HG03066 (cell line): ENCODE measurements around the gene SYDE1.
"Not testable (repeated sequence)": the region's sequence is repeated elsewhere in the genome, so short reads cannot be mapped to it uniquely, and the experiment has no call there.

Experiments used
- ATAC-seq: cut with Tn5 transposase; IDR thresholded peaks from one replicate; pipeline ENCODE4 v1.9.1; 2021; ENCODE audit warnings: low read depth; ENCODE audit not compliant: unreplicated experiment

The SYDE1 gene

GRCh38 chr19:15107061-15108010 is at the start of gene SYDE1:
TSS of gene SYDE1 (plus strand) at chr19:15107401. CDS start at chr19:15107434, 33 bp downstream.
- ATAC-seq = no peak

GRCh38 chr19:15062036-15062435 is 45.2 kb upstream of the SYDE1 start:
- ATAC-seq = no peak

GRCh38 chr19:15070386-15070785 is 36.8 kb upstream of the SYDE1 start:
- not testable (repeated sequence) for ATAC-seq

GRCh38 chr19:15072930-15073647 is 34.1 kb upstream of the SYDE1 start:
- ATAC-seq = no peak

GRCh38 chr19:15074371-15074770 is 32.8 kb upstream of the SYDE1 start:
- no peak for ATAC-seq

- no peak for ATAC-seq
Observed at GRCh38 chr19:15075806-15076205, 31.4 kb upstream of the SYDE1 start.

- ATAC-seq = not testable (repeated sequence)
Observed at GRCh38 chr19:15080002-15080401, 27.2 kb upstream of the SYDE1 start.

- no peak for ATAC-seq
Observed at GRCh38 chr19:15081911-15082310, 25.3 kb upstream of the SYDE1 start, which contains the start of gene OR1I1. TSS of gene OR1I1 (plus strand) at chr19:15082211. CDS start at chr19:15087066, 4,855 bp downstream.

GRCh38 chr19:15087182-15087581 is 20.0 kb upstream of the SYDE1 start:
- ATAC-seq = no peak

GRCh38 chr19:15091918-15092753 is 15.1 kb upstream of the SYDE1 start:
- ATAC-seq = no peak

GRCh38 chr19:15093001-15093400 is 14.2 kb upstream of the SYDE1 start:
- ATAC-seq = no peak

- no peak for ATAC-seq
Observed at GRCh38 chr19:15096223-15096622, 11.0 kb upstream of the SYDE1 start.

- not testable (repeated sequence) for ATAC-seq
Observed at GRCh38 chr19:15097980-15098379, 9.2 kb upstream of the SYDE1 start.

- ATAC-seq = no peak
Observed at GRCh38 chr19:15098460-15098859, 8.7 kb upstream of the SYDE1 start.

- no peak for ATAC-seq
Observed at GRCh38 chr19:15099017-15099582, 8.1 kb upstream of the SYDE1 start.

- no peak for ATAC-seq
Observed at GRCh38 chr19:15101479-15102082, 5.6 kb upstream of the SYDE1 start.

GRCh38 chr19:15104003-15104402 is 3.2 kb upstream of the SYDE1 start:
- ATAC-seq = no peak

GRCh38 chr19:15104411-15104810 is 2.8 kb upstream of the SYDE1 start:
- no peak for ATAC-seq

GRCh38 chr19:15105044-15105443 is 2.2 kb upstream of the SYDE1 start:
- ATAC-seq = no peak
